Testis (tissue), 3 donors: ENCODE measurements around the gene HRH1. TPM values are rescaled to one million over a fixed set of nuclear protein-coding genes. Genes with fewer than 3 reads are reported as not detected.

Experiments used
- DNase-seq: peaks from one replicate; pipeline ENCODE4 v3.0.0-alpha.2; 2019
- H3K27ac ChIP-seq, 2 donors: fragments of 200-600 bp; sonication (generic); one replicate each; pipeline ENCODE4 v1.5.1; 2019
- H3K27me3 ChIP-seq: fragments of 200-600 bp; sonication (generic); one replicate; pipeline ENCODE4 v1.5.1; 2019
- H3K36me3 ChIP-seq: fragments of 200-600 bp; sonication (generic); one replicate; pipeline ENCODE4 v1.5.1; 2017; ENCODE audit warnings: low read depth; ENCODE audit errors: missing control alignments
- H3K4me1 ChIP-seq: fragments of 200-600 bp; sonication (generic); one replicate; pipeline ENCODE4 v1.5.1; 2019
- H3K4me3 ChIP-seq, 2 donors: fragments of 200-600 bp; sonication (generic); one replicate each; pipeline ENCODE4 v1.5.1; 2017 to 2019
- H3K9me3 ChIP-seq: fragments of 200-600 bp; sonication (generic); one replicate; pipeline ENCODE4 v1.5.1; 2017
- CTCF ChIP-seq, 3 experiments: fragments of 450-650 bp in 2 of 3; fragments of 200-600 bp in 1 of 3; sonication (generic) in 1 of 3; IDR thresholded peaks; one replicate each; pipeline ENCODE4 v1.5.1; 2016 to 2019; ENCODE audit warnings: antibody characterized with exemption in 3 of 3, mild to moderate bottlenecking in 2 of 3, moderate library complexity in 1 of 3
- POLR2A ChIP-seq: fragments of 450-650 bp; IDR thresholded peaks from one replicate; pipeline ENCODE4 v1.6.1; 2017; ENCODE audit warnings: antibody characterized with exemption, mild to moderate bottlenecking, moderate library complexity
- WGBS, 2 donors: methylation state at CpG; one replicate each; pipeline ENCODE4 v1.1.5; 2018; 5-methylcytosine and 5-hydroxymethylcytosine counted together
- intact Hi-C: fragments of 100-400 bp; cut with DNase I; formaldehyde crosslinking; loops from one replicate; pipeline ENCODE4 v1.15.1; 2023; ENCODE audit warnings: low total_unique reads
- polyA plus RNA-seq: library from polyadenylated mRNA; stranded (reverse); fragments of 350-450 nt; fragmentation: Illumina TruSeq; extraction: RNeasy Lipid Tissue Mini Kit (QIAGEN cat#74804); gene quantifications from one replicate; pipeline ENCODE4 v1.2.3, GENCODE V29; 2014; ENCODE audit warnings: low read depth, low replicate concordance; ENCODE audit not compliant: insufficient read depth
- small RNA-seq, 2 donors: library from RNA; depleted of rRNA; stranded (forward); fragments of <200 nt; gene quantifications; one replicate each; pipeline ENCODE3, GENCODE V24; 2016
- total RNA-seq, 2 donors: library from RNA; depleted of rRNA; stranded (reverse); fragments of >200 nt; gene quantifications; one replicate each; pipeline ENCODE4 v1.2.3, GENCODE V29; 2016

HRH1 gene
- total and polyA plus RNA-seq, 3 donors from 2014 or later: 1.6 to 3.2 (median 2.5) TPM

GRCh38 chr3:11312166-11312565, 157.9 kb downstream of the HRH1 start:
- Histone ChIP-seq H3K27me3 (no peaks in the 10 kb centered on the region), H3K4me1 (no peaks in the 10 kb centered on the region), H3K9me3 (no peaks in the 10 kb centered on the region), H3K36me3 (no peaks in the 10 kb centered on the region), H3K27ac (no peak overlapping the region), H3K4me3 (no peak overlapping the region)
- intact Hi-C loops: no loop called here
- WGBS, 2 donors: 85 to 93% methylated on average over 5 of the region's 5 CpGs
- no peak for DNase-seq
- no peak for TF ChIP-seq CTCF (IDR thresholded peaks at IDR 0.05)
- no peak for TF ChIP-seq POLR2A

Small RNAs within 50 kb of the gene (small RNA-seq; reads per million reads assigned to genes)
- gene AC083855.1: 0 reads per million in 2 donors

Other genes starting within 250 kb of the HRH1 start
- 10 to 100 TPM; 13.9 to 14.7 TPM for gene SLC6A1, start 161.7 kb upstream of the HRH1 start, total RNA-seq
- gene SLC6A1, start 161.7 kb upstream of the HRH1 start, polyA plus RNA-seq: 14.4 TPM
- gene ATG7, start 117.9 kb downstream of the HRH1 start, total RNA-seq: 10 to 100 TPM; 86.0 to 95.4 TPM
- 52.9 TPM for gene ATG7, start 117.9 kb downstream of the HRH1 start, polyA plus RNA-seq